Right atrium auricular region (tissue), 2 donors: Measurements from ENCODE around the gene PEBP1. TPM values are rescaled to one million over a fixed set of nuclear protein-coding genes. Genes with fewer than 3 reads are reported as not detected.

Experiments used
- DNase-seq: peaks from one replicate; pipeline ENCODE4 v3.0.0-alpha.2; 2019; ENCODE audit warnings: low spot score
- H3K27ac ChIP-seq, 2 donors: fragments of 200-600 bp; sonication (generic); 1 replicate in 1 of 2; 2 replicates in 1 of 2; pipeline ENCODE4 v1.5.1; 2016 to 2019
- H3K27me3 ChIP-seq, 2 donors: fragments of 200-600 bp; sonication (generic); one replicate each; pipeline versions ENCODE4 v1.5.1 to v1.6.0; 2017 to 2019
- H3K36me3 ChIP-seq: fragments of 200-600 bp; sonication (generic); one replicate; pipeline ENCODE4 v1.5.1; 2016
- H3K4me1 ChIP-seq, 2 donors: fragments of 200-600 bp; sonication (generic); one replicate each; pipeline versions ENCODE4 v1.5.1 to v1.6.0; 2017 to 2019
- H3K4me3 ChIP-seq, 2 donors: fragments of 200-600 bp; sonication (generic); 1 replicate in 1 of 2; 2 replicates in 1 of 2; pipeline ENCODE4 v1.5.1; 2017 to 2019; ENCODE audit warnings: mild to moderate bottlenecking in 1 of 2, moderate library complexity in 1 of 2
- H3K9me3 ChIP-seq, 2 donors: fragments of 200-600 bp; sonication (generic); one replicate each; pipeline ENCODE4 v1.5.1; 2019
- CTCF ChIP-seq, 2 donors: fragments of 200-600 bp; sonication (generic); IDR thresholded peaks; one replicate each; pipeline ENCODE4 v1.5.1; 2019; ENCODE audit warnings: antibody characterized with exemption in 2 of 2
- total RNA-seq, 2 donors: library from RNA; depleted of rRNA; stranded (reverse); fragments of >200 nt; gene quantifications; one replicate each; pipeline ENCODE4 v1.1.0, GENCODE V29; 2016

PEBP1 gene
- total RNA-seq, 2 donors from 2014 or later: 428 to 539 TPM

GRCh38 chr12:118107011-118107410 is 28.9 kb upstream of the PEBP1 start:
- Histone ChIP-seq H3K27me3 (no peaks in the 10 kb centered on the region), H3K36me3 (no peaks in the 10 kb centered on the region), H3K27ac (no peak overlapping the region), H3K4me1 (peaks cover 0 to 10% of the 10 kb centered on the region in 2 donors), H3K4me3 (no peak overlapping the region), H3K9me3 (no peaks in the 10 kb centered on the region)
- DNase-seq: no peak
- TF ChIP-seq CTCF (IDR thresholded peaks at IDR 0.05): no peak

GRCh38 chr12:118107694-118108093 is 28.2 kb upstream of the PEBP1 start:
- Histone ChIP-seq H3K4me3 (no peak overlapping the region), H3K27me3 (no peaks in the 10 kb centered on the region), H3K4me1 (peaks cover 0 to 4% of the 10 kb centered on the region in 2 donors), H3K27ac (no peak overlapping the region), H3K9me3 (no peaks in the 10 kb centered on the region), H3K36me3 (no peaks in the 10 kb centered on the region)
- DNase-seq: no peak
- TF ChIP-seq CTCF (IDR thresholded peaks at IDR 0.05): no peak

GRCh38 chr12:118109088-118109487 is 26.8 kb upstream of the PEBP1 start:
- H3K27ac ChIP-seq: no peak overlapping the region
- H3K36me3 ChIP-seq: no peaks in the 10 kb centered on the region
- DNase-seq: no peak
- H3K4me1 ChIP-seq: no peaks in the 10 kb centered on the region
- H3K27me3 ChIP-seq: no peaks in the 10 kb centered on the region
- TF ChIP-seq CTCF (IDR thresholded peaks at IDR 0.05): no peak
- H3K9me3 ChIP-seq: no peaks in the 10 kb centered on the region
- no peak overlapping the region for H3K4me3 ChIP-seq

- Histone ChIP-seq H3K4me3 (no peak overlapping the region), H3K4me1 (peaks cover 0 to 9% of the 10 kb centered on the region in 2 donors), H3K27ac (no peak overlapping the region), H3K9me3 (no peaks in the 10 kb centered on the region), H3K36me3 (no peaks in the 10 kb centered on the region), H3K27me3 (no peaks in the 10 kb centered on the region)
- no peak for DNase-seq
- TF ChIP-seq CTCF (IDR thresholded peaks at IDR 0.05): no peak
Measured at GRCh38 chr12:118119449-118119879, 16.5 kb upstream of the PEBP1 start.

GRCh38 chr12:118120579-118121363 is 15.2 kb upstream of the PEBP1 start:
- peak; percentile 67 to 86 for TF ChIP-seq CTCF (IDR thresholded peaks at IDR 0.05)
- Histone ChIP-seq H3K9me3 (no peaks in the 10 kb centered on the region), H3K4me1 (peaks cover 0 to 9% of the 10 kb centered on the region in 2 donors), H3K27me3 (no peaks in the 10 kb centered on the region), H3K4me3 (no peak overlapping the region), H3K36me3 (no peaks in the 10 kb centered on the region), H3K27ac (peak overlapping the region; percentile 15 to 61)
- DNase-seq: peak; percentile 82
